ENCODE data around the gene YBX2. TPM values are rescaled to one million over a fixed set of nuclear protein-coding genes. Genes with fewer than 3 reads are reported as not detected.

Gene YBX2
- total and polyA plus RNA-seq, 2 donors (not counting 1 experiment from before 2014, with no cell fraction given) = under 0.01 TPM; not detected in 1

DNA sequence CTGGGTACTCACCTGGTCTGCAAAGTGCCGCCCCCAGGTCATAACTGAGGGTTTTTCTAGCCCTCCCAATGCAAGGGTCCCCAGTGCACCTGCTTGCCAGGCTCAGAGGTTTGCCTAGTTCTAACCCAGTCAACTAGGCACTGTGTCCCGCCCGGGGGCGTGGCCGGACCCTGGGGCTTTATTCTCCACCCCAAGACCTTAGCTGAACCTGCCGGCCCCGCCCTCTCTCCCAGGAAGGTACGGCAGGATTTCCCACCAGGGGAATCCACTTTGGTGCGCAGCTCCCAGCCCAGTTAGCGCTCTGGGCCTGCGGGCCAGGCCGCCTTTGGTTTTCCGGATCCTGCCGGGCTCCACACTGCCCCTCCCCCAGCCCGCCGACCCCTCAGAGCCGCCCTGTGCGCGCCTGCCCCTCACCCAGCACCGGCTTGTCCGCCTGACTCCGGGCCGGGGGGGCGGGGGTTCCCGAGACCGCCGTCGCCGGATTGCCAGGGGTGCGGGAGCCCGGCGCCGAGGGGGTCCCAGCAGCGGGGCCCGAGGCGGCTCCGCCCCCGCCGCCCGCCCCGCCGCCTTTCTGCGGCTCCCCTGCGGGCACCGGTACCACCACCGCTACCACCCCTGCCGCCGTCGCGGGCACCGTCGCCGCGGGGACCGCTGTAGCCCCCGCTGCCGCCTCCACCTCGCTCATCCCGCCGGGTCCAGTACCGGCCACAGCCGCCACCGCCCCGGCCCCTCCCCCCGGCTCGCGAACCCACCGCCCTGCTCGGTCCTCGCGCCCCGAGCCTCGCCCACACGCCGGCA lies 424 bp downstream of the YBX2 start:
- Histone ChIP-seq H3K36me3 (ENCODE audit: control insufficient read depth, insufficient read depth, low read length) (no peaks in the 10 kb centered on the region), H4K20me1 (ENCODE audit: control insufficient read depth, extremely low read depth, insufficient read depth, low read length) (no peaks in the 10 kb centered on the region), H3K27me3 (ENCODE audit: control insufficient read depth, insufficient read depth, low read length) (peaks cover 38% of the 10 kb centered on the region), H3K4me1 (ENCODE audit: control insufficient read depth, extremely low read depth, insufficient read depth, low read length) (no peaks in the 10 kb centered on the region), H3K4me2 (ENCODE audit: extremely low read depth, insufficient read depth, low read length) (peak overlapping the region; percentile 13), H2AFZ (ENCODE audit: low read length) (no peak overlapping the region), H3K4me3 (replicated peaks in 1 of 4; ENCODE audit: control extremely low read depth in 1 of 4, insufficient read depth in 1 of 4, low read depth in 3 of 4, low read length in 4 of 4) (no peak overlapping the region), H3K9me3 (ENCODE audit: control insufficient read depth, insufficient read depth, low read depth, low read length) (no peaks in the 10 kb centered on the region), H3K27ac (ENCODE audit: insufficient read depth, low read length) (no peak overlapping the region), H3K9ac (ENCODE audit: insufficient read depth, low read length) (no peak overlapping the region), H3K79me2 (ENCODE audit: control insufficient read depth, insufficient read depth, low read length) (no peaks in the 10 kb centered on the region)
- TF ChIP-seq, protein P1, sequence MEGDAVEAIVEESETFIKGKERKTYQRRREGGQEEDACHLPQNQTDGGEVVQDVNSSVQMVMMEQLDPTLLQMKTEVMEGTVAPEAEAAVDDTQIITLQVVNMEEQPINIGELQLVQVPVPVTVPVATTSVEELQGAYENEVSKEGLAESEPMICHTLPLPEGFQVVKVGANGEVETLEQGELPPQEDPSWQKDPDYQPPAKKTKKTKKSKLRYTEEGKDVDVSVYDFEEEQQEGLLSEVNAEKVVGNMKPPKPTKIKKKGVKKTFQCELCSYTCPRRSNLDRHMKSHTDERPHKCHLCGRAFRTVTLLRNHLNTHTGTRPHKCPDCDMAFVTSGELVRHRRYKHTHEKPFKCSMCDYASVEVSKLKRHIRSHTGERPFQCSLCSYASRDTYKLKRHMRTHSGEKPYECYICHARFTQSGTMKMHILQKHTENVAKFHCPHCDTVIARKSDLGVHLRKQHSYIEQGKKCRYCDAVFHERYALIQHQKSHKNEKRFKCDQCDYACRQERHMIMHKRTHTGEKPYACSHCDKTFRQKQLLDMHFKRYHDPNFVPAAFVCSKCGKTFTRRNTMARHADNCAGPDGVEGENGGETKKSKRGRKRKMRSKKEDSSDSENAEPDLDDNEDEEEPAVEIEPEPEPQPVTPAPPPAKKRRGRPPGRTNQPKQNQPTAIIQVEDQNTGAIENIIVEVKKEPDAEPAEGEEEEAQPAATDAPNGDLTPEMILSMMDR (conservative IDR thresholded peaks at IDR 0.05 in 1 of 2, IDR thresholded peaks at IDR 0.05 in 1 of 2; ENCODE audit: low read depth in 1 of 2, low read length in 2 of 2) = no peak
- TF ChIP-seq EZH2 (IDR thresholded peaks at IDR 0.05; ENCODE audit: low read length, missing control alignments) = peak; percentile 81
- DNase-seq (ENCODE audit: low read depth in 2 of 2) = no peak

DNA sequence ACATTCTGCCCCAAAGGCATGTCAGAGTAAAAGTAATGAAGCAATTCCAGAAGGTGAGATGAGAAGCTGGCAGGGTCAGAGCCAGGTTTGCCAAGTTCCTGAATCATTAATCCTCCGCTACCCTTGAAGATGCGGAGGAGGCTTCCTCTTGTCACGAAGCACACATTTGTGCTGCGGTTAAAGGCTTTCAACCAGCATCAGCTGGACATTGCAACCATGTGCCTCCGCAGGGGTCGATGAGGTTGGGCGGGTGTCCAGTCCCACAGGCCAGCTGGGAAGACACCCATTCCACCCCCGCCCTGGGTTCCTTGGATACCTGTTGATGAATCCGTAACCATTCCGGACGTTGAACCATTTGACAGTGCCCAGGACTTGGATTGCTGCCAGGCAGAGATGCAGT lies 1.3 kb downstream of the YBX2 start:
- Histone ChIP-seq H3K36me3 (ENCODE audit: control insufficient read depth, insufficient read depth, low read length) (no peaks in the 10 kb centered on the region), H3K27ac (ENCODE audit: insufficient read depth, low read length) (no peak overlapping the region), H3K9ac (ENCODE audit: insufficient read depth, low read length) (no peak overlapping the region), H3K4me2 (ENCODE audit: extremely low read depth, insufficient read depth, low read length) (no peak overlapping the region), H4K20me1 (ENCODE audit: control insufficient read depth, extremely low read depth, insufficient read depth, low read length) (no peaks in the 10 kb centered on the region), H3K27me3 (ENCODE audit: control insufficient read depth, insufficient read depth, low read length) (peaks cover 38% of the 10 kb centered on the region), H3K4me1 (ENCODE audit: control insufficient read depth, extremely low read depth, insufficient read depth, low read length) (no peaks in the 10 kb centered on the region), H3K4me3 (replicated peaks in 1 of 4; ENCODE audit: control extremely low read depth in 1 of 4, insufficient read depth in 1 of 4, low read depth in 3 of 4, low read length in 4 of 4) (no peak overlapping the region), H2AFZ (ENCODE audit: low read length) (no peak overlapping the region), H3K9me3 (ENCODE audit: control insufficient read depth, insufficient read depth, low read depth, low read length) (no peaks in the 10 kb centered on the region), H3K79me2 (ENCODE audit: control insufficient read depth, insufficient read depth, low read length) (no peaks in the 10 kb centered on the region)
- no peak for DNase-seq (ENCODE audit: low read depth in 2 of 2)
- TF ChIP-seq, protein P1 (conservative IDR thresholded peaks at IDR 0.05 in 1 of 2, IDR thresholded peaks at IDR 0.05 in 1 of 2; ENCODE audit: low read depth in 1 of 2, low read length in 2 of 2) = no peak
- no peak for TF ChIP-seq EZH2 (IDR thresholded peaks at IDR 0.05; ENCODE audit: low read length, missing control alignments)

DNA sequence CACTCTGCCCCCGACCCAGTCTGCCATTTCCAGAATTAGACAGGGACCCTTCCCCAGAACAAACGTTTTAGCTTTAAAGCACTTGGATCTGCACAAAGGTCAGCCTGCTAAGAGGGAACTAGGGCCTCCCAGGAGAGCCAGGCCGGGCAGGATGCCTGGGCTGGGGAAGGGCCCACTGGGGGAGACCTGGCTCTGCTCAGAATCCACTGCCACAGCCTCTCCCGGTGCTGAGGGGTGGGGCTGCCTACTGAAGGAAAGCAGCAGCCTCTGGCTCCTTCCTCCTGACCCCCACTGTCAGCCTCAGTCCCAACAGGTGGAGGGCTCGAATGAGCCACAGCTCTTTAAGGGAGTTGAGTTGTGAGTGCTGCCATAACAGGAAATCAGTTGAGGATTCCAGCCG lies 1.7 kb downstream of the YBX2 start:
- Histone ChIP-seq H2AFZ (ENCODE audit: low read length) (no peak overlapping the region), H3K4me2 (ENCODE audit: extremely low read depth, insufficient read depth, low read length) (no peak overlapping the region)

More for the DNA sequence above, 1.7 kb downstream of the YBX2 start:
- H3K4me1 ChIP-seq (ENCODE audit: control insufficient read depth, extremely low read depth, insufficient read depth, low read length) = no peaks in the 10 kb centered on the region
- H3K27ac ChIP-seq (ENCODE audit: insufficient read depth, low read length) = no peak overlapping the region
- no peaks in the 10 kb centered on the region for H4K20me1 ChIP-seq (ENCODE audit: control insufficient read depth, extremely low read depth, insufficient read depth, low read length)
- no peaks in the 10 kb centered on the region for H3K36me3 ChIP-seq (ENCODE audit: control insufficient read depth, insufficient read depth, low read length)
- no peak overlapping the region for H3K9ac ChIP-seq (ENCODE audit: insufficient read depth, low read length)
- no peak overlapping the region for H3K4me3 ChIP-seq (replicated peaks in 1 of 4; ENCODE audit: control extremely low read depth in 1 of 4, insufficient read depth in 1 of 4, low read depth in 3 of 4, low read length in 4 of 4)
- no peaks in the 10 kb centered on the region for H3K79me2 ChIP-seq (ENCODE audit: control insufficient read depth, insufficient read depth, low read length)
- no peak for DNase-seq (ENCODE audit: low read depth in 2 of 2)
- TF ChIP-seq, protein P1 (conservative IDR thresholded peaks at IDR 0.05 in 1 of 2, IDR thresholded peaks at IDR 0.05 in 1 of 2; ENCODE audit: low read depth in 1 of 2, low read length in 2 of 2) = no peak
- no peak for TF ChIP-seq EZH2 (IDR thresholded peaks at IDR 0.05; ENCODE audit: low read length, missing control alignments)
- H3K9me3 ChIP-seq (ENCODE audit: control insufficient read depth, insufficient read depth, low read depth, low read length) = no peaks in the 10 kb centered on the region
- H3K27me3 ChIP-seq (ENCODE audit: control insufficient read depth, insufficient read depth, low read length) = peaks cover 38% of the 10 kb centered on the region

All from fibroblast of lung (primary cell).